Activated CD4-positive, alpha-beta T cell treated with anti-CD3 and anti-CD28 coated beads, Interleukin-2, amount 50 U/mL, for 24 hours (primary cell): ENCODE results near the gene RBMS3.
"Not testable (repeated sequence)": the region's sequence is repeated elsewhere in the genome, so short reads cannot be mapped to it uniquely, and the experiment has no call there.

Experiments
- DNase-seq, 2 donors: peaks; one replicate each; pipeline ENCODE4 v3.0.0-alpha.2; 2020; ENCODE audit warnings: low read depth in 1 of 2, low spot score in 1 of 2

RBMS3 gene

DNA sequence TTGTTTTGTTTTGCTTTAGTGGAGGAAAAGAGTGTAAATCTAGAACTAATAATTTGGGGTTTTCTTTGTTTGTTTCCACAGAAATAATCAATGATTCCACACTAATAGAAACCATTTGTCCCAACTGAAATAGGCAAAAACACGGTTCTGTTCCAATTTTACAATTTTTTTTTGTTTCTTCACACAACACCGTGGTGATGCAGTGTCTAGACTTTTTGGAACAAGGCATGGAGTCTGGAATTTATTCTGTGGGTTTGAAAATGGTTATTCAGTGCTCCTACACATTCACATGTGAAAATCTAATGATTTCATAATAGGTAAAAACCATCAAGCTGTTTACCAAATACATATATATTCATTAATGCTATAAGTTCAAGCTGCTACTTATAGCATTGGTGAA, 696.5 kb downstream of the RBMS3 start:
- DNase-seq = no peak

DNA sequence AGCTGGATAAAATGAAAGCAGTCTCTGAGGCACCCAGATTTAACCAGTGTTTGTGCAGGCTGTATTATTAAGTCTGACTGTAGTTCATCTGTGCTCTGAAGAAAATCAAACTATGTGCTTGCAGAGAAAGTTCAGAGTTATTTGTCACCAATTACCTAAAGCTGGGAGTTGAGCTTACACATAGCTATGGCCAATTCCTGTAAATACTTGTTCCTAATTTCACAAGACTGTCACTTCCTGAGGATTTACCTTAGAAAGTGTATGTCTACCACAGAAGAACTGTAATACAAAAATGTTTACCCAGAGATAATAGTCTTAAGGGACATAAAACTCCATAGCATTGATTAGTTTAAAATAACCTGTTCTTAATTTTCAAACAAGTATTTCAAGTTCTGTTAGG, 697.2 kb downstream of the RBMS3 start:
- no peak for DNase-seq

DNA sequence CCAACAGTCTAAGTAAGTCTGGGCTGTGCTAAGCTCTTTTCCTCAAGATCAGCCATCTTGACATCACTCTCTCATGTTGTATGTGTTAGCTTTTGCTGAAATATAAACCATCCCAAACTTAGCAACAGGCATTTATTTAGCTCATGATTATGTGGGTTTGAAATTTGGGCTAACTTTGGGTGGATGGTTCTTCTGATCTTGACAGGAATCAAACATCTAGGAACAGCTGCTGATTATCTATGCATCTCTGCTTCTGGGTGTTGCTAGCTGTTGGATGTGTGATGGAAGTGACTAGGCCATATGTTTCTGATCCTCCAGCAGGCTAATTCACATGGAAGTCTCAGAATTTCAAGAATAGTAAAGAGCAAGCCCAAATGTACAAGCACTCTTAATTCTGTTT, 710.3 kb downstream of the RBMS3 start:
- DNase-seq = no peak

DNA sequence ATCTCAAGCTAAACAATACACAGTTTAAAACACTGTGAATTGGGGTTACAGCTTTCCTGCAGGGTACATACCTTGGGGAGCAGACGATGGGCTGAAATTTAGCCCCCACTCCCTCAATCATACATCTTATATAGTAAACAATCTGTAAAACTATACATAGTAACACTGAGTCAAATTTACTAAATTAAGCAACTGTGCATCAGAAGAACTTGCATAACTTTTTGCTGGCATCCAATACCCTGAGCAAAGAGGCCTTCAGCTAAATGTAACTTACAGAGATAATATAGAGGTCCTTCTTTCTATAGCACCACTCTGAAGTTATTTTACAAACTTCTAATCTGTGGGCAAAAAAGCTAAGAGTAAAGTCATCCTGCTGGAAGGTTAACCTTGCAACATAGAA, 721.9 kb downstream of the RBMS3 start:
- no peak for DNase-seq

DNA sequence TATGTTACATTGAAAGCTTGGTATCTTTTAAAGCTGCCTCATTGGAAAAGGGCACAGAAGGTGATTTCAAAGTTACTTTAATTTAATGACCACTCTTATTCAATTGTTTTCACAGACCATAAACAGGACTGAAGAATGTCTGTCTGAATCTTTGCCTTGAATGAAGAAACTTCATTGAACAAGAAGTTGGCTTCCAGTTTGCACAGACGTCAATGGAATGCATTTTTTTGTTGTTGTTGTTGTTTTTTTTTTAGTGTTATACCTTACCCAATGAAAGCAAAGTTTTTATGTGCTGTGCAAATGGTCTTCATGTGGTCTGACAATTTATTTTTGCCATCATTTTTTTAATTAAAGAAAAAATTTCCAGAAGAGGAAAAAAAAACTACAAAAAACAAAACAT, 722.9 kb downstream of the RBMS3 start:
- no peak for DNase-seq

DNA sequence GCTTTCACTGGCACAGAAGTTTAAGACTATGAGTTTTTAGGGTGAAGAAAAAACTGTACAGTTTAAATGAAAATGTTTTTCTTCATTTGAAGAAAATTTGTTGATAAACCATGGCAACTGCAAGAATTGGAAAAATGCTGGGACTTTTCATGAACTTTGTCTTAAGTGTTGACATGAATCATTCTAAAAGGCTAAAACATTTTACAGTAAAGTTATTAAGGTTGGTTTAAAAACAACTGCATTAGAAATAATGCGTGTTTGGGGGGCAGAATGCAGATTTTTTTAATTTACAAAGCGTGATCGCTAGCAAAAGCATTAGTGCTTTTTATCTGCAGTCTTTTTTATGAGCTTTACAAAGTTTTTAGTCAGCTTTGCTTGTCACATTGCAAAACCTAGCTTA, 723.6 kb downstream of the RBMS3 start:
- no peak for DNase-seq

DNA sequence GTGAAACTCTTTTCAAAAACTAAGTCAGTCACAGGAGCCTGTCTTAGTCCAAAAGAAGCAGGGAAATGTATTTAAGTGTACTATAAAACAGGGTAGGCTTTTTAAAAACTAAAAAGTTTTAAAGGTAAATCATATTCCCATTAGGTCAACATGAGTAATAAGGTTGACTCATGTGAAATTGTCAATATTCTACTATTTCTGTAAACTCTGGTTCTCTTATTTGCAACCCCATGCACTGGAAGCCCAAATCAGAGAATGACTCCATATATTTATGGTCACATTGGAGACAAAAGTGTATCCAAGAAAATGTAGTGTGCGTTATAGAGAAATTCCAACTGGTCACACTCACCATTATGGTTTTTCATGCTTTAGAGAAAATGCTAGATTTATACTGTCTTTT, 725.2 kb downstream of the RBMS3 start:
- DNase-seq = no peak

DNA sequence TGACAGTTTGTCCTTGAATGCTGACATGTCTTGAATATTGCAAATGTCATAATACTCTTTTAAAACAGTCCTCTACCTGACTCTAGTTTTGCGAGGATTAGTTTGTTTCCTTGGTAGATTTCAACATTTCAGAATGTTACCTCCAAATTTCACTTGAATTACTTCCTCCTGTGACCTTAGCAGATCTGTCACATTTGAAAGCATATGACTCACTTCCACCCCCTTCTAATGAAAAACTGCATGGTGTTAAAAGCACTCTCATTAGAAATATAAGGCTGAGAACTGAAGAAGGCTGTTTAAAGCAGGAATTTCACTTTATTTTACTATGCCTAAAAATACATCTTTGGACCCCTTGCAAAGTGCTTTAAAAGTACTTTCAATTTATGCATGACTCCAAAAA, 726.8 kb downstream of the RBMS3 start:
- no peak for DNase-seq

DNA sequence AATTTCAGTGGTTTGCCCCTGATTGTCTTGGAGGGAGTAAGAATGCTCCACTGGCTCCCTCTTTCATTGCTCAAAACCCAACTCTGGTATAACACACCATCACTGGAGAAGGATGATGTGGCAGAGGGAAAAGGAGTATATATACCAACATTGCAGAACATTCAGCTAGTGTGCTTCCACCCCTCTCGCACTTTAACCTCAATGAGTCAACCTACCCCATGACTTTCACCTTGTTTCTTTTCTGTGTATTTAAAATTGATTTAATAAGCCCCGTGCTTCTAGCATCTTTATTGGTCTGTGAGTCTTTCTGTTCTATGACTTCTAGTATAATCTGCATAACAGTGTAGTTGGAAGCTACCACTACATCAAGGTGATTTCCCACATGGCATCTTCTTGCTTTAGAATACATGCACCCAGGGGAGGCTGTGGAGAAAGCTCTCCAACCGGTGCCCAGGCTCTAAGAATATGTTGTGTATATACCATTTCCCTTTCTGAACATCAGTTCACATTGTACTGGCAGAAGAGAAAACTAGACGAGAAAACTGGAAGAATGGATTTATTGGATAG, 730.4 kb downstream of the RBMS3 start:
- peak in 1 of 2 donors; percentile 1 for DNase-seq

DNA sequence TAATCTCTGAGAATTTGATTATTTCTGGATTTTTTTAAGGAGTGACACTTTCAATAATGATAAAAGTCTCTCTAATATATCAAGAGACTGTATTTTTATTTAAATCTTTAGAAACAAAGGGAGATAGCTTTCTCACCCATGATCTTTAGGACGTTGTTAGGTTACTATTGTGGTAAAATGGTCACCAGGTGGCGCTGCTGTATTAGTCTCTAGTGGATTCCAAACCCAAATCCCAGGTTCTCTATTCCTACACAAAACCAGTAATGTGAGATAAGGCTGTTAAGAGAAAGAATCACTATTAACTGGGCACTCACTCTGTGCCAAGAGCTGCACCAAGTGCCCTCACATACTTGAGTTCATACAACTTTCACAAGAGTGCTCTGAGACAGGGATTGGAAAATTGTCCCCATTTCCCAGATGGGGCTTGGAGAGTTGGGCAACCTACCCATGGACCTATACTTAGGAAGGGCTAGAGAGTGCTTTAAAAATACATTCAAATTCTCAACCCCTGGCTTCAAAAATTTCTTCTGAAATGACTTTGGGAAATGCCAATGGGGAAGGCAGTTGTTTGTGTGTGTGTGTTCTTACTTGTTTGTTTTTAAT, 732.2 kb downstream of the RBMS3 start:
- DNase-seq = peak in 1 of 2 donors; percentile 22

DNA sequence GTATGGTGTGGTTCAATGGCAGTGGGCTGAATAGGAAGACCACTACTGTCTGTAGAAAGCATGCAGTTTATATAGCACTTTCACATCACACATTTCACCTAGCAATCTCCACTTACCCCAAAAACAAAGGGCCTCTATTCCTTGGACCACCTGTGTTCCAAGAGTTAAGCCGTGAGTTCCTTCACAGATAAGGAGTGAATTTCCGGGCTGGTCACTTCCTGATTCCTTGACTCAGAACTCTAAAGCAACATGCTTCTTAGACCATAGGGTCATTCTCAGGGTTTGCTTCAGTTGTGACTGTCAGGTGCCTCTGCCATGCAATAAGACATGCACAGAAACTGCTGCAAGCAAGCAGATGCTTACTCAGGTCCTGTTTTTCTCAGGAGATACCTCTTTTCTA, 737.0 kb downstream of the RBMS3 start:
- DNase-seq = no peak

DNA sequence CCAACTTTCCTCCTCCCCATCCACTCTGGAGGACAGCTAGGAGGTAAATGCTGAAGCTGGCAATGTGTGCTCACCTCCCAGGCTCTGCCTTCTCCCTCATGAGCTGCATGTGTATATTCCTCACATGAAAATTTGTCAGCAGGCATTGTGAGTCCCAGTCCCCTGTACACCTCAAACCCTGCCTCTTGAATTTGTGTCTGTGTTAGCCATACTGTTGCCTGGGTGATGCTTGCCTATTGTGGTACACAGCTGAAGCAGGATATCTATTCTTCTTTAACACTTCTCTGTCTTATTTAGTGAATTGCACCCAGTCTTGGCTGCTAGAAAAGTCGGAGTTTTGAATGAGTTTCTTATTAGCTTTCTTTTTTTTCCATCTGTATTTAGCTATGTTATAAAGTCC, 739.5 kb downstream of the RBMS3 start:
- no peak for DNase-seq

DNA sequence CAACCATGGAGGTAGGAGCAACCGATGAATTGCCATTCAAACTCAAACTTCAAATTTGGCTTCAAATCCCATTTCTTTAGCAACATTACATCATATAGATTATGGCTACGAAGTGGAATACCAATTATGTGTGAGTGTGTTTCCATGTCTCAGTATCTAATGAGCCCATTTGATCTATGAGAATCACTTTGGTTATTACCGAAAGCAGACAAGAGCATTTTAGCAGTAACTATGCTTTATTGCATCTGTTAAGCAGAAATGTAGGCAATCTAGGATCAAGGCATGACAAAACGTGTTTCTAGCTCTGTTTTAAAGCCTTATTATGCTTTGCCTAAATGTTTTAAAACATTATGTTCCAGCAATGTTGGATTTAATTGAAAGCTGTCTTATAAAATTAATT, 743.6 kb downstream of the RBMS3 start:
- DNase-seq = no peak

DNA sequence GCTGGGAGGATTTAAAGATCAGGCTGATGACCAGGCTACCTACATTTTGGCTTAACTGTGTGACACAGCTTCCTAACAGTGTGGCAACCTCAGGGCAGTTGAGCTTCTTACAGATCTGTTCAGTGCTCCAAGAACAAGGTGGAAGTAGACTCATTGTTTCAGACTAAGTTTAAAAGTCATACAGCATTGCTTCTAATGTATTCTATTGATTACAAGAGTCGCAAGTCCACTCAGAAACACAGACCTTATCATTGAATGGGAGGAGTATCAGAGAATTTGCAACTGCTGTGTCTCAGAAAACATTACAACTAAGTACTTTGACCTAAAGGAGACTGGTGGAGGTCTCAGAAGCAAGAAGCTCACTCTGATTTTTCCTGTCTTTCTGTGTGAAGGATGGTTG, 746.0 kb downstream of the RBMS3 start:
- no peak for DNase-seq

DNA sequence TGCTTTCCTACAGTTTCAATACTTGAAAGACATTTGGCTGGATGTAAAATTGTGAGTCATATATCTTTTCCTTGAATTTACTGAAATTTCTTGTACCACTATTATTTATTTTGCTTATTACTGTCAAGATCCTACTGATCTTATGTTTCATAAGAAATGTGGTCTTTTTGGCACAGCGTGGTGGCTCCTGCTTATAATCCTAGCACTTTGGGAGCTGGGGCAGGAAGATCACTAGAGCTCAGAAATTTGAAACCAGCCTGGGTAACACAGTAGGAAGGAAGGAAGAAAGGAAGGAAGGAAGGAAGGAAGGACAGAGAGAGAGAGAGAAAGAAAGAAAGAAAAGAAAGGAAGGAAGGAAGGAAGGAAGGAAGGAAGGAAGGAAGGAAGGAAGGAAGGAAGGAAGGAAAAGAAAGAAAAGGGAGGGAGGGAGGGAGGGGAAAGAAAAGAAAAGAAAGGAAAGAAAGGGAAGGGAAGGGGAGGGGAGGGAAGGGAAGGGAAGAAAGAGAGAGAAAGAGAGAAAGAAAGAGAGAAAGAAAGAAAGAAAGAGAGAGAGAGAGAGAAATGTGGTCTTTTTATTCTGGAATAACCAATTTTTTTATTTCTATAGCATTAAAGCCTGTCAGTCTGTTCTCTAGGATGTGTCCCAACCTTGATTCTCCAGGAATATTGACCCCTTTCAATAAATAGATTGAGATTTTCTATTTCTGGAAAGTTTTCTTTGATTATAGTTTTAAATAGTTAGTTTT, 753.5 kb downstream of the RBMS3 start:
- DNase-seq = no peak

DNA sequence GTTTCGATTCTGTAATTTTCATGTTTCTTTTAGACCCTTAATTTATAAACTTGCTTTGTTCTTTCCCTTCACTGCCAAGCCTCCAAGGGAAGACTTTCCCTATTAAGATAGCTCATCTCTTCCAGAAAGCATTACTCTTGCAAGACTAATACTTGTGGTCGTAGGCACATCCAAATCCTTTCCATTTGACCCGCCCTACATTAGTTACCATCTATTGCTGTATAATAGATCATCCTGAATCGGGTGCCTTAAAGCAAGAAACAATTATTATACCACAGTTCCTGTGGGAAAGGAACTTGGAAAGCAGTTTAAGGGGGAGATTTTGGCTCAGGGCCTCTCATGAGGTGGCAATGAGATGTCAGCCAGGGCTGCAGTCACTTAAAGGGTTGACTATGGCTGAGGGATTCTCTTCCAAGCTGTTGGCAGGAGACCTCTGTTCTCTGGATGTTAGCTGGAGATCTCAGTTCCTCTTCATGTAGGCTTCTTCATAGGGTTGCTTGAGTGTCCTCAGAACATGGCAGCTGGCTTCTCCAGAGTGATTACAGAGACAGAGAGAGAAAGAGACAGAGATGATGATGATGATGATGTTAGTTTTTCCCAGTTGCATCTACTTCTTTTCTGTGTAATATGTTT, 755.2 kb downstream of the RBMS3 start:
- no peak for DNase-seq

DNA sequence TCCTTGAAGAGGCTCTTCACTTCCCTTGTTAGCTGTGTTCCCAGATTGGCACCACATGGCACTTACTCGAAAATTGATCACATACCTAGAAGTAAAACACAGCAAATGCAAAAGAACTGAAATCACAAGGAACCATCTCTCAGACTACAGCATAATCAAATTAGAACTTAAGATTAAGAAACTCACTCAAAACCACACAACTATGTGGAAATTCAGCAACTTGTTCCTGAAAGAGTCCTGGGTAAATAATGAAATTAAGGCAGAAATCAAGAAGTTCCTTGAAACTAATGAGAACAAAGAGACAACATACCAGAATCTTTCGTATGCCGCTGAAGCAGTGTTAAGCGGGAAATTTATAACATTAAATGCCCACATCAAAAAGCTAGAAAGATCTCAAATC, 759.3 kb downstream of the RBMS3 start:
- no peak for DNase-seq

DNA sequence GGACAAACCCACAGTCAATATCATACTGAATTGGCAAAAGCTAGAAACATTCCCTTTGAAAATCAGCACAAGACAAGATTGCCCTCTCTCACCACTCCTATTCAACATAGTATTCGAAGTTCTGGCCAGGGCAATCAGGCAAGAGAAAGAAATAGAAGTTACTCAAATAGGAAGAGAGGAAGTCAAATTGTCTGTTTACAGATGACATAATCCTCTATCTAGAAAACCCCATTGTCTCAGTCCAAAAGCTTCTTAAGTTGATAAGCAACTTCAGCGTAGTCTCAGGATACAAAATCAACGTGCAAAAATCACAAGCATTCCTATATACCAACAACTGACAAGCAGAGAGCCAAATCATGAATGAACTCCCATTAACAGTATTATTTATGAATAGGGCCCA, 760.6 kb downstream of the RBMS3 start:
- not testable (repeated sequence) for DNase-seq

DNA sequence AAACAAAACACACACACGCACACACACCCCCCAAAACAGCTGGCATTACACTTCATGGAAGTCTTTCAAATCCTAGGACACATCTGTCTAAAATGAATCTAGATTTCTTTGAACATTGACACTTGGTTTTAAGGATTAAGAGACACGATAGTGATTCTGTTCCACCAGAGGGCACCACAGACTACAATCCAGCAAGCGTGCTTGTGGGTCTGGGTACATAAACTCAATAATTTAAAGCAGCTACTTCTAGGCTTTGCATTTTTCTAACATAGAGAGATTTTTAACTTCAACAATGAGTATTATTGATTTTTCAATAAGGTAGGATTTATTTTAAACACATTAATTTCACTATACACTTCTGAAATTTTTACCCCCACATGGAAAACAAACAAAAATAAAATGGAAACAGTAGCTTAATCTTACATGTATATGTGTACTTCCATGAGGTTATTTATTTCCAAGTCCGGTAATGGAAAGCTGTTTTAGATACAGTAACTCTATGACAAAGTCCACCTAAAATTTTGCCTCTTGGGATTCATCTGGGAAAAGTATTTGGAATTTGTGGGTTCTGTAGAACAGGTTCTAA, 761.5 kb downstream of the RBMS3 start:
- DNase-seq = peak; percentile 13 to 62

DNA sequence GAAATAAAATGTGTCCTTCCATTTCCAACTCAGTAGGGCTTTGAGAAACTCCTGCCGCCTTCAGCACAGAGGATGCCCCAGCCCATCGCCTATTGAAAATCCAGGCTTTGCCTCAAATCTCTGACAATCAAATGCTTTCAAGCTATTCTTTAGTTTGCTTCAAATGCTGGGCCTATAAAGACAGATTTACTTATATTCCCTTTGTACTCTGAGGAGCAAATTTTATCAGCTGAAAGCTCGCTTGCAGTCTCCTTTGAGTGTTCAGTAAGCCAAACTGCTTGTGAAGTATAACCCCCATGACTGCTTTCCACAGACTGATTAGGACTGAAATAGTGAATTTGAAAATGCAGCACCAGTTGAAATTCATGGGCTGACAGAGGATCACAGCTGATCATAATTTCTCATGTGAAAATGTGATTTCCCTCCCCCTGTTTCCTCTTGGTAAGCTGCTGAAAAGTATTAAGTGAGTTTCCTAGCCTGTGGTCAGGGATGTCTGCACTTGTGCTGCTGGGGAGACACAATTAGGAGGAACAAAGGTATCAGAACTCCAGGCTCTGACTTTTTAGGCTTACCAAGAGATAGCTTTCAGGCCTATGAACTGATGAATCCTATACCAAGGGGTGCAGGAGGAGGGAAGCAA, 762.2 kb downstream of the RBMS3 start:
- DNase-seq = no peak

DNA sequence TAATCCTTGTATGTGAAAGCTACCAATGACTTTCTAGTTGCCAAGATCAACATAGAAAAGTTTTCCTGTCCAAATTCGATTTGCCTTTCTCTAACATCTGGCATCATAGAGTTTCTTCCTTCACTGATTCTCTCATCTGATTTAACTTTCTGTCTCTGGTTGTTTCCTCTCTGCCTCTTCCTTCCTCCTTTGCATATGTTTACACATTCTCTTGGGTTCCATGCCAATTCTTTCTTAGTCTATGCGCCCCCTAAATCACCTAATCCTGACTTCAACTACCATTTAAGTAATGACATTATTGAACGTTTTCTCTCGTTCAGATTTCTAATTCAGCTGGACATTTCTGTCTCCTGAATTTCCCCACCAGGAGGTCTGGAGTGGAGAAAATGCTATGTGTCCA, 763.6 kb downstream of the RBMS3 start:
- DNase-seq = no peak
